ENCODE data around the gene ZNF660.

DNA sequence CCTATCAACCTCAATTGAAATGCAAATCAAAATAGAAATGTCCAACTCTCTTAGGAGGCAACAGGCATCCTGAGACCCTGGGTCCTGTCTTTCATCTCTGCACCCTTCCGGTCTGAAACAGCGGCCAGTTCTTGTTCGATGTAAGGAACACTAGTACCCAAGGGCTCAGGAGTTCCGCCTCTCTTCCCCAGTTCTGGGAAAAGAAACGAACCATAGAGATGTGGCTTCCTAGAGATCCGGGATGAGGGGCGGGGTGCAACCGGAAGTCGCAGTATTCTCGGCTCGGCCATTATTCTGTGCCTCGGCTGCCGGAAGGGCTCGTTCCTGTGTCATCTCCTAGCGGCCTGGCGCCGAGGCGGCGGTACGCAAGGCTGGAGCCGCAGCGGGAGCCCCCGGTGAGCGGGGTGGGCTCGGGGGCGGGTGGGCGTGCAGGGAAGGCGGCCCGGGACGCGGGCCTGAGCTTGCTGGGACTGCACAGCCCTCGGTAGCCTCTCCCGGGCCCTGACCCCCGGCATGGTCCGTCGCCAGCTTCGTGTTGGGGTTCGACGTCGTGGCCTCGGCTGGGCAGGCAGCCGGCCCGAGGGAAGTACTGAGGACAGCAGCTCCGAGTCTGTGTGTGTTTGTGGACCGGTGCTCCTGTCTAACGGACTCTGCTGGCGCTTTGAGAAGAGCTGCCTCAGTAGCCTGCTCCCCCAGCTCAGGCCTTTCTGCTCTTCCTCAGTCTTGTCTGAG is 40.2 kb downstream of the ZNF660 start, which contains the start of gene ZNF197:
- TF ChIP-seq, protein P1, sequence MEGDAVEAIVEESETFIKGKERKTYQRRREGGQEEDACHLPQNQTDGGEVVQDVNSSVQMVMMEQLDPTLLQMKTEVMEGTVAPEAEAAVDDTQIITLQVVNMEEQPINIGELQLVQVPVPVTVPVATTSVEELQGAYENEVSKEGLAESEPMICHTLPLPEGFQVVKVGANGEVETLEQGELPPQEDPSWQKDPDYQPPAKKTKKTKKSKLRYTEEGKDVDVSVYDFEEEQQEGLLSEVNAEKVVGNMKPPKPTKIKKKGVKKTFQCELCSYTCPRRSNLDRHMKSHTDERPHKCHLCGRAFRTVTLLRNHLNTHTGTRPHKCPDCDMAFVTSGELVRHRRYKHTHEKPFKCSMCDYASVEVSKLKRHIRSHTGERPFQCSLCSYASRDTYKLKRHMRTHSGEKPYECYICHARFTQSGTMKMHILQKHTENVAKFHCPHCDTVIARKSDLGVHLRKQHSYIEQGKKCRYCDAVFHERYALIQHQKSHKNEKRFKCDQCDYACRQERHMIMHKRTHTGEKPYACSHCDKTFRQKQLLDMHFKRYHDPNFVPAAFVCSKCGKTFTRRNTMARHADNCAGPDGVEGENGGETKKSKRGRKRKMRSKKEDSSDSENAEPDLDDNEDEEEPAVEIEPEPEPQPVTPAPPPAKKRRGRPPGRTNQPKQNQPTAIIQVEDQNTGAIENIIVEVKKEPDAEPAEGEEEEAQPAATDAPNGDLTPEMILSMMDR (IDR thresholded peaks at IDR 0.05; ENCODE audit: low read depth, low read length) = no peak
- peak; percentile 49 for TF ChIP-seq POLR2A (IDR thresholded peaks at IDR 0.05; ENCODE audit: extremely low read depth, insufficient read length)

Measured in NB4 (cell line).